HG02943 (cell line): ENCODE data around the gene C8G.

Experiments
- ATAC-seq: cut with Tn5 transposase; IDR thresholded peaks from one replicate; pipeline ENCODE4 v1.9.1; 2021; ENCODE audit warnings: mild to moderate bottlenecking, low read depth, moderate library complexity; ENCODE audit not compliant: unreplicated experiment

C8G gene

DNA sequence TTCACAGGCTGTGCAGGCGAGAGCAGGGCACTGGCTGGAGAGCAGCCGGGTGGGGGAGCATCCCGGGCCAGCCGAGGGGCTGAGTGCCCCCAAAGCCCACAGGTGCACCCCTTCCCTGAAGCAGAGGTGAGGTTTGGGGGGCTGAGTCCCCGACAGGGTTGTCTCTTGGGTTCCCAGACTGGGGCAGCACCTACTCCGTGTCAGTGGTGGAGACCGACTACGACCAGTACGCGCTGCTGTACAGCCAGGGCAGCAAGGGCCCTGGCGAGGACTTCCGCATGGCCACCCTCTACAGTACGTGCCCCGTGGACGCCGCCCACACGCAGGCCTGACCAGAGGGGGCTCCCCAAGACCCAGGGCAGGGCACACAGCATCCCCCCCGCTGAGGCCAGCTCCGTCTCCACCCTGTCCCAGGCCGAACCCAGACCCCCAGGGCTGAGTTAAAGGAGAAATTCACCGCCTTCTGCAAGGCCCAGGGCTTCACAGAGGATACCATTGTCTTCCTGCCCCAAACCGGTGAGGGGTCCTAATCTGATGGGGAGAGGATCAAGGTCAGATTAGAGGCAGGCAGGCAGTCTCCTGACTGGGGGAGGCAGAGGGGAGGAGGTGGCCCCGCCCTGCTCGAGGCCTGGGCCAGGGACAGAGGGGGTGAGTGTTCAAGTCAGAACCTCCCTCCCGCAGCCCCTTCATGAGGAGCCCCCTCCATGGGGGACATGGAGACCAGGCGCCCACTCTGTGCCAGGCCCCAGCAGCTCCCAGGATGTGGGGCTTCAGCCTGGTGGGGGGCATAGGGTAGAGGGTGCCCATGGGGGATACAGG is 34.9 kb downstream of the C8G start:
- no peak for ATAC-seq

DNA sequence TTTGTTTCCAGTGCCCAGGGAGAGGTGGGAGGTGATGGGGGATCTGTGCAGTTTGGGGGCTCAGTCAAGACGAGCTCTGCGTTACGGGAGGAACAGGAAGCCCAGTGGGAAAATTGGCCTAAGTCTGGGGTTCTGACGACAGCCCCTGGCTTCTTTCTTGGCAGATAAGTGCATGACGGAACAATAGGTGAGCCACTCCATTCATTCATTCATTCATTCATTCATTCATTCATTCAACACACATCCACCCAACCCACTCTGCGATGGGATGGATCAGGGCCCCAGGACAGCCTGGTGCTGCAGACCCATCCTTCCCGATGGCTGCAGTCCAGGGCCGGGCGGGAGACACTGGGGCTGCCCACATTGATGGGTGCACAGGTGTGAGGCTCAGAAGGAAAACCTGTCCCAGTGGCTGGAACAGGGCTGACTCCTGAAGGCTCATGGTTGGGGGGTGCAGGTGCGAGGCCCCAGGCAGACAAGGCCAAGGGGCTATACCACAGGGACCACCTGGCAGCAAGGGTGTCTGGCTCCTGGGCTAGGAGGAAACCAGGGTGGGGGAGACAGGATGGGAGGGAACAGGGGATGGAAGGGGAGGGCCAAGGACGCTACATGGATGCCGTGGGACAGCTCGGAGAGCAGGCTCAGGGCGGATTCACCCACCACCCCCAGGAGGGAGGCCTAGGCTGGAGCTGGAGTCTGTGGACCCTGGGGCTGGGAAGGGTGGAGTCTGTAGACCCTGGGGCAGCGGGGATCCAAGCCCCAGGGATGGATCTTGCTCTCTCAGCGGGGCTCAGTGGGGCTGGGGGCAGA is 35.8 kb downstream of the C8G start:
- no peak for ATAC-seq

DNA sequence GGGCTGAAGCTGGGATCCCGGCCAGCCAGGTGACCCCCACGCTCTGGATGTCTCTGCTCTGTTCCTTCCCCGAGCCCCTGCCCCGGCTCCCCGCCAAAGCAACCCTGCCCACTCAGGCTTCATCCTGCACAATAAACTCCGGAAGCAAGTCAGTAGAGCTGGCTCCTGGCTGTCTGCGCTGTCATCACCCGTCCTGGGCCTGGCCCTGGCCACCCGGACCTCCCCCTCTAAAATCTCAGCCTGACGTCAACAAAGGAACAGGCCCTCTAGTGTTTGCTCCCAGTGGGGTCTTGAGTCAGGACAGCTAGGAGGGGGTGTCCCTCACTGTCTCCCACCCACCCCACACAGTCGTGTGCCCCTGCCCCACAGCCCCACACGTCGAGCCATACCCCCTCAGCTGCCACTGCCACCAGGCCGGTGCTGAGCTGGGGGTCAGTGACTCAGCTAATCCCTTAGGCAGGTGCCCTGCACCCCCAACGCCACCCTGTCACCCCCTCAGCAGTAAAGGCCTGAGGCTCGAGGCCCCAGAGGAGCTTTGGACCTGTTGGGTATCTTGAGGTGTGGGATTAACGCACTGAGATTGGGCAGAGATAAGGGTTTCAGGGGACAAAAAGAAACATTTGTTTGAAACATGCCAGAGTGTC is 36.7 kb downstream of the C8G start:
- no peak for ATAC-seq

DNA sequence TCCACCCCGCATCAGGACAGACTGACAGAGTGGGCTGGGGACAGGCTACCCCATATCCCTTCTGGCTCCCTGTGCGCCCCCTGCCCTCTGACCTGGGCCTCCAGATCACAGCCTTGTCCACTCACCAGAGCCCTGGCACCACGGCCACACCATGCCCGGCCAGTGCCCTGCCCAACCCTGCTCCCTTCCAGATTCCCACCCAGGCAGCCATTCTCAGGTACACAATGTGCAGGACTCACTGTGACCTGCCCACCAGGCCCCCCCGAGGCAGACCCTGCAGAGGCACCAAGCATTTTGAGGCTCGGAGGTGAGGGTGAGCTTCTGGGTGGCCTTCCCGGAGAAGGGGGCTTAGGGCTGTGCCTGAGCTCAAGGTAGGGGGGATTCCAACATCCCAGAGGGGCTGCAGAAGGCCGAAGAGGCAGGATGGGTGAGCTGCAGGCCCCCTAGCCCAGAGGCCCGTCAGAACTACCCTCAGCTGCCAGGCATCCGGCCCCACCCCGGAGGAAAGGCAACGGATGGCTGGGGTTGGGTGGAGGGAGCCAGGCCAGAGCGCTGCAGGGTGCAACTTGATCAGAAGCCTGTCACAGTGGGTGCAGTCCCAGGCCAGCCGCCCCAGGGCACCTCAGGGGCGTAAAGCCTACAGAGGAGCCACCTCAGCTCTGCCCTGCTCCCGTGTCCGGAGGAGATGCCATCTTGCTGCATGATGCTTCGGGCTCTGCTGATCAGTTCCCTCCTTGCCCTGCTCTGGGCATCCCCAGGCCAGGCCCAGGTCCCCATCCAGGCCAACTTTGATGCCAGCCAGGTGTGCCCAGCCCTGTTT is 37.4 kb downstream of the C8G start, which contains the start of gene LCNL1:
Gene LCNL1, plus strand, starts transcription at position 762 of the 820 bp plus-strand sequence. CDS start 594 bp downstream, outside the sequence.
- no peak for ATAC-seq

DNA sequence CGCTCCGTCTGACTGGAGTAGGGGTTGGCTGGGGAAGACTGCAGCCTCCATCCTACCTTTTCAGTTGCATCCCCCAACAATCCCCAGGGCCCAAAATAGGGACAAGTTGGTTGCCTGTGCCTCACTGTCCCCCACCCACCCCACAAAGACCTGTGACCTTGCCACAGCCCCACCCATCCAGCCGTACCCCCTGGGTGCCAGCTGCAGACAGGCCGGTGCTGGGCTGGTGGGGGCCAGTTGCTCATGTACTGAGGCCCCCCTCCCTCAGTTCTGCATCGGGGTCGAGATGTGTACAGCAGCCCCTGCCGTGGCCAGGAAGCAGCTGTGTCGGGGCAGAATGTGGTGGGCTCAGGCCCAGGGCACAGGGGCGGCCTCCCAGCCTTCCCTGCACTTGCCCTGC is 38.1 kb downstream of the C8G start:
- ATAC-seq: no peak

DNA sequence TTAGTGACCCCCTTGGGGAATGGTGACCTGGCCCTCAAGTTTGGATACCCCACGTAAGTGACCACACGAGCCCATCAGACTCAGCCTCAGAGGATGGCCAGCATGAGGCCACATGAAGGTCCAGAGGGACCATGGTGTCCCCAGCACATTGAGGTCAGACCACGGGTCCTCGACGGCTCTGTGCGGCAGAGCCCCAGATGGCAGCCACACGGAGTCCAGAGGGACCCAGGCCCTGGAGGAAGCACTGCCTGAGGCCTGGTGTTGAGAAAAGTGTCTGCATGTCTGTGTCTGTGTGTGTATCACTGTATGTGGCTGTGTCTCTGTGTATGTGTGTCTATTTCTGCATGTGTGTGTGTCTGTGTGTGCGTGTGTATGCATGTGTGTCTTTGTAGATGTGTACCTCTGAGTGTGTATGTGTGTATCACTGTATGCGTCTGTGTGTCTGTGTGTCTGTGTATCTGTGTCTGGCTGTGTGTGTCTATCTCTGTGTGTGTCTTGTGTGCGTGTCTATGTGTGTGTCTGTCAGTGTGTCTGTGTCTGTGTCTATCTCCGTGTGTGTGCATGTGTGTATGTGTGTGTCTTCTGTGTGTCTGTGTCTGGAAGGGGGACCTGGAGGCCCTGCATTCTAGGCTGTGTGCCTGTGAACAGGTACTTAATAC is 38.7 kb downstream of the C8G start:
- no peak for ATAC-seq

DNA sequence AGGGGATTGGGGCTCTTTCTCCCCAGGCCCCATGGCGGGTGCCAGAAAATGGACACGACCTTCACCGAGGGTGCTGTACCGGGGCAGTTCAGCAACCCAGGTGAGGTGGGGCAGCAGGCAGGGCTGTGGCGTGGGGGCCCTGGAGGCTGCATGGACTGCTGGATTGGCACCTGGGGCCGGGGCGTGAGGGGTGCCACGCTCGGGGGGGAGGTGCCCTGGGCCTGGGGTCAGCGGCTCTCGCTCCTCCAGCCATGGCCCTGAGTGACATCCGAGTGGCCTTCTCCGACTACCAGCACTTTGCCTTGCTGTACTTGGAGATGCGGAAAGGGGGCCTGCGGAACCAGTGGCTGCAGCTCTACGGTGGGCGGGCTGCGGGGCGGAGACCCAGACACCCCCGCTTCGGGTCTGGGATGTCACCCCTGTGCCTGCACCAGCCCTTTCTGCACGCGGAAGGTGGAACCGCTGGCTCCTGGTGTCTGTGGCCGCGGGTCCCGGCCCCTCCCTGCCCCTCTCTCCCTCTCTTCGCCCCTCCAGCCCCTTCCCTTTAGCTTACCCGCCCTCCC is 39.5 kb downstream of the C8G start:
- no peak for ATAC-seq

DNA sequence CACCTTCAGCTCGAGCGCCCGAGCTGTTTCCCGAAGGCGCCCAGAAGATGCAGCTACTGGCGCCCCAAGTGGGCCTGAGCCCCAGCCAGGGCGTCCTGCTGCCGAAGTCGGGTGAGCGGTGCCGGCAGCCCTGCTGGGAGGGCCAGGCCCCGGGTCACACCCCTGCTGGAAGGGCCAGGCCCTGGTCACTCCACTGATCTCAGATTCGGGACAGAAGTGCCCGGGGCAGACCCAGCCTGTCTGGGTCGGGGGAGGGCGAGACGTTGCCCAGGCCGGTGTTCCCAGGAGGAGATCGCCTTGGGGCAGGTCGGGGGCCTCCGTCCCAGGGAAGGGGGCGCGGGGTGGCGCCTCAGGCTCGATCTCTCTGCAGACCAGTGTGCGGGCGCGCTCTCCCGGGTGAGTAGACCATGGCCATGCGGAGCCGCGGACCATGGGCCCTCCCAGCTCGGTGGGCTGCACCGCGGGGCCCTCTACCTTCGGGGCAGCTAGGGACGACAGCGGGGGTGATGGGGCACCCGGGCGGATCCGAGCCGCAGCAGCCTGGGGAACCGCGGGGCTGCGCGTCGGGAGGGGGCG is 40.1 kb downstream of the C8G start:
- ATAC-seq: no peak

DNA sequence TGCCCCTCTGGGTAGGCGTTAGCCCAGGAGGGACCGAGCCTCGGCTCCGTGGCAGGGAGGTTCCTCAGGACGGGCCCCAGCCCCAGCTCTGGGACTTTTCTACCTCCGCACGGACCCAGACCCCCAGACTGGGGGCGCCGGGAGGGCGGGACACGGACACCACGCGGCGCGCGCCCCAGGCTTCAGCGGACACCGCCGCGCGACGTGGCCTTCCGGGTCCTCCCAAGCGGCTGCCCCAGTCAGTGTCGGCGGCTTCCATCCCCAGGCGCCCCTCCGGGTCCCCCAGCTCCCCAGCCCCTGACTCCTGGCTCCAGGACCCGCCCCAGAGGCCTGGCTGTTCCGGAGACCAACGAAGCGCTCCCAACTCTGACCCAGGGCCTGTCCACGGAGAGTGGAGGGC is 40.8 kb downstream of the C8G start:
- no peak for ATAC-seq

DNA sequence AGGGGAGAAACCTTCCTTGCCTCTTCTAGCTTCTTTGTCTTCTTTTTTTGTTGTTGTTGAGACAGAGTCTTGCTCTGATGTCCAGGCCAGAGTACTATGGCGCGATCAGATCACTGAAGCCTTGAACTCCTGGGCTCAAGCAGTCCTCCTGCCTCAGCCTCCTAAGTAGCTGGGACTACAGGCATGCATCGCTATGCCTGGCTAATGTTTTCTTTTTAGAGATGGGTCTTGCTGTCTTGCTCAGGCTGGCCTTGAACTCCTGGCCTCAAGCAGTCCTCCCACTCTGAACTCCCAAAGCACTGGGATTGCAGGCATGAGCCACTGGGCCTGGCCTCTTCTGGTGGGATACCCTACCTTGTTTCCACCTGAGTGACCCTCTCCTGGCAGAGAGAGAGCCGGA is 43.8 kb downstream of the C8G start:
- ATAC-seq: no peak

DNA sequence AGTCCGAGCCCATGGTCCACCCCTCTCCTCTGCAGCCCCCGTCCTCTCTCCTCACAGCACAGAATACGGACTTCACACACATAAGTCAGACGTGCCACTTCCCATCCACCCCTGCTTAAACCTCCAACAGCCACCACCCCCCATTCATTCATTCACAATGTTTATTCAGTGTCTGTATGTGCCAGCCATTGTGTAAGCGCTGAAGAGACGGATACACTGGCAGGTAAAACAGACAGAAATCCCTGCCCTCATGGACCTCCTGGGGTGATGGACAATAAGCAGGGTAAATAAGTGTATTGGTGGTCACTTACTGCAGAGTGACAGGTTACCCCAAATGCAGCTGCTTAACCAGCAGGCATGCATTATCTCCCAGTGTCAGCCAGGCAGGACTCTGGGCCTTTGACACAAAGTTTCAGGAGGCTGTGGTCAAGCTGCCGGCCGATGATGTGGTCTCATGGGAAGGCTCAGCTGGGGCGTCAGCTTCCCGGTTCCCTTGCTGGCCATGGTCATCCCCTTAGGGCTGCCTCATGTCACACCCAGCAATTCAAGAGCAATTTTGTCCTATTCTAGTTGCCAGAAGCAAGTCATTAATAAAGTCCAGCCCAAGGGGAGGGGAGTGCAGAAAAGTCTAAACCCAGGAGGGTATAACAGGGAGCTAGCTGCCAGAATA is 45.3 kb downstream of the C8G start:
- no peak for ATAC-seq

DNA sequence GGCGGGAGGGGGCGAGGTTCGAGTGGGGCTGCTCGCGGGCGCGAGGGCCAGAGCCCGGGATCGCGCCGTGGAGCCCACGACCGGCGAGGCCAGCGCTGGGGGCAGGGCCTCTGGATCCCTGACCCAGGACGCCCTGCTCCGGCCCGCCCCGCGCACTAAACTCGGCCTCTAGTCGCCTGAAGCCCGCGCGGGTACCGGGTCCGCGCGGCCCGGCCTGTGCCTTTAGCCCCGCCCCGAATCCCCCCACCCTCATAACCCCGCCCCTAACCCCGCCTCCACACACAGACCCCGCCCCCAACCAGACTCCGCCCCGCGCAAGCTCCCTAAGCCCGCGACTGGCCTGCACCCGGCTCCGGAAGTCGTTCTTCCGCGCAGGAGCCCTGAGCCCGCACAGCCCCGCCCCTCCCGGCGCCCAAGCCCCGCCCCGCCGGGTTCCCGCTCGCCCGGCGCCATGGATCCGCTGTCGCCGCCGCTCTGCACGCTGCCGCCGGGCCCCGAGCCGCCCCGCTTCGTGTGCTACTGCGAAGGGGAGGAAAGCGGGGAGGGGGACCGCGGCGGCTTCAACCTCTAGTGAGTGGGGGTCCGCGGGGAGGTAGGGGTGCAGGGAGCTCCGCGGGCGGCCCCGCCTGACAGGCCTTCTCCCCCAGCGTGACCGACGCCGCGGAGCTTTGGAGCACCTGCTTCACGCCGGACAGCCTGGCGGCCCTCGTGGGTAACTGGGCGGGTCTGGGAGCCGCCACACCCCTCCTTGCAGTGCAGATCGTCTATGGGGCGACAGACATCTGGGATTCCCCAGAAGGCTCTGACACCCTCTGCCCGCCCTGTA is 47.2 kb downstream of the C8G start, which contains the start of gene PAXX:
Gene PAXX, plus strand, starts transcription at position 430 of the 826 bp plus-strand sequence. Its CDS starts 22 bp downstream, at position 452.
- peak; percentile 71 for ATAC-seq

DNA sequence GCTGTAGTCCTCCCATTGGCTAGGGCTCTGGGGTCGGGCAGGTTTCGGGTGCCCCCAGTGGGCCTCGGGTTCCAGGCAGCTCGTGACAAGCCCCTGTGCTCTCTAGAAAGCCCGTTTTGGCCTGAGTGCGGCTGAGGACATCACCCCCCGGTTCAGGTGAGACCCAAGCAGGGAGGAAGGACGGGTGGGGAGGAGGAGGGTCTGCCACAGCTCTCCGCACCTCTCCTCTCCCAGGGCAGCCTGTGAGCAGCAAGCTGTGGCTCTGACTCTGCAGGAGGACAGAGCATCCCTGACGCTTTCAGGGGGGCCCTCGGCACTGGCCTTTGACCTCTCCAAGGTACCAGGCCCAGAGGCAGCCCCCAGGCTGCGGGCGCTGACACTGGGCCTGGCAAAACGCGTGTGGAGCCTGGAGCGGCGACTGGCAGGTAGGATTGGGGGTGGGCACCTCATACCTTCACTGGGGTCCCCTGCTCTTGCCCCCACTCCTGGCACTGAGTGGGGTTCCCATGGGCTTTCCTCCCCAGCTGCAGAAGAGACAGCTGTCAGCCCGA is 47.9 kb downstream of the C8G start:
- peak; percentile 15 for ATAC-seq

DNA sequence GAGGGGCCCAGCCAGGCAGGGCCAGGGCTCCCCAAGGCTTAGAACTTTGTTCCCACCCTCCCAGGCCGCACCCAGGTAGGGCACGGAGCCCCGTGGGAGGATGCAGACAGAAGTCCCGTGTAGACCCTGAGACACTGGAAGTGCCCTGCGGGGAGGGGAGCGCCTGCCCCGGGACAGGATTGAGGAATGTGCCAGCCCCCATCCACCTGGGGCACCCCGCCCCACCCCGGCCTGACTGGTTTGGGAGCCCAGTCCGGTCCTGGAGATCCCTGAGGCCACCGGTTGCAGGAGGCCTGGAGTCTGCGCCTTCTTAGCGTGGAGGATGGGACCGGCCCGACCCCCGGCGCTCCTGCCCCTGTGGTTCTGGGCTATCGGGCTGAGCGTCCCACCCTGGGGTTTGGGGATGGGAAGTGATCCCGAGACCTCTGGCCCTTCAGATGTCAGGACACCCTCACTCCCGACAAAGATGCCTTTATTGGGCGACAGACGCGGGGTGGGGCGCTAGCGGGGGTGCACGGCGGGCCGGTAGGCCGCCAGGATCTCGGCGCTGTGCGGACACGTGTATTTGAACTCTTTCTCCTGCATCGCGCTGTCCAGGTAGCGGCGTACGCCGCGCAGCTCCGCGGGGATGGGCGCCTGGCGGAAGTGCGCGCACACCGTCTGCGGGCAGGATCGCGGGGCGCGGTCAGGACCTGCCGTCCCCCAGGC is 49.3 kb downstream of the C8G start:
- ATAC-seq: no peak

DNA sequence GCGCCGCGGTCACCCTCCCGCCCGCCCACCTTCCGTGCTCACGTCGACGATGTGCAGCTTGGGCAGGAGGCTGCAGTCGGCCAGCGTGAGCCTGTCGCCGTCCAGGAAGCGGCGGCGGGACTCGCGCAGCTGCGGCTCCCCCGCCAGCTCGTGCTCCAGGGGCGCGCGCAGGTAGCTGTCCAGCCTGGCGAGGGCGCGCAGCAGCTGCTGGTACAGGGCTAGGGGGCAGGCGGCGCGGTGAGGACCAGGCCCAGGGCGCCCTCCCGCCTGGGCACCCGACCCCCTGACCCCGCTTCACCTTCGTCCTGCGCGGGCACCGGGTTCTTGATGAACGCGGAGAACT is 49.8 kb downstream of the C8G start:
- ATAC-seq: no peak

DNA sequence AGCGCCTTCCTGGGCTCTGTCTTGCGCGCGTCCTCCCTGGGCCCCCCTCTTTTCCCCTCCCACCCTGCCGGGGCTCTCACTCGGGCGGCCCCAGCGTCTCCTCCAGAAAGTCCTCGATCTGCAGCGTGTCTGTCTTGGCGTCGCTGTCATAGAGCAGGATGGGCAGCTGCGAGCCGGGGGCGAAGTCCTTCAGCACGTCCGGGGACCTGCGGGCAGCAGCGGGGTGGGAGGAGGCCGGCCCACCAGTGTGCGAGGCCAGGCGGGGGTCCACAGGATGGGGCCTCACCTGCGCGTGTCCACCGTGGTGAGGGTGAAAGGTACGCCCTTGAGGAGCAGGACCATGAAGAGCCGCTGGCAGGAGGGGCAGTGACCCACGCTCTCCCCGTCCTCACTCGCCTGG is 50.3 kb downstream of the C8G start:
- ATAC-seq: no peak

DNA sequence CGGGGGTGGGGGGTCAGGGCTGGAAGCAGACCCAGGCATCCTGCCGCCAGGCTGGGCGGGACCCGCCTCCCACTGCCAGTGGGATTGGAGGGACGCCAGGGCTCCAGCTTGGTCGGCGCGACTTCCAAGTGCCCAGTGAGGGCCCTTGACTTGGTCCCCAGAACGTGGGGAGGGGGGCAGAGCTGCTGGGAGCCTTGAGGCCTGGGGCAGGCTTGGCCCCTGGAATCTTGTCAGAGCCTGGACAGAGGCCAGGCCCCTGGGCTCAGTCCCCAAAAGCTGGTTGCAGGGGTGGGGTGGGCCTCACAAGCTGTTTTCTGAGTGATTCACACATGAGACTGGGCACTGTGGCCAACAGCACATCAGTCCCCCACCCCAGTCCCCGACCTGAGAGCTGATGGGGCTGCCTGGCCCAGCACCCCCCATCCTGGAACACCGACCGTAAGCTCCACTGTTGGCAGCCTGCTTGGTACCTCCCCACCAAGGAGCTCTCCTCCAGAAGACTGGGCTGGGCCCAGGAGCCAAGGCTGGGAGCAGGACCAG is 50.8 kb downstream of the C8G start:
- ATAC-seq: no peak
